Keratinocyte (primary cell): ENCODE measurements around the gene ATP5F1B.

Experiments
- EZH2 ChIP-seq: IDR thresholded peaks from one replicate; pipeline ENCODE4 v1.6.1; 2012; ENCODE audit warnings: inconsistent platforms, mild to moderate bottlenecking, low read length, moderate library complexity
- TF ChIP-seq, protein P1 (sequence below), 3 experiments: IDR thresholded peaks in 1 of 3; conservative IDR thresholded peaks in 1 of 3; optimal IDR thresholded peaks in 1 of 3; 2 replicates in 2 of 3; 3 replicates in 1 of 3; pipeline versions ENCODE3 to v1.5.1; 2011; ENCODE audit warnings: low read length in 3 of 3, mild to moderate bottlenecking in 3 of 3, moderate library complexity in 2 of 3, control low read depth in 1 of 3, inconsistent platforms in 1 of 3; ENCODE audit not compliant: insufficient read depth in 2 of 3; ENCODE audit errors: extremely low read depth in 1 of 3

DNA sequence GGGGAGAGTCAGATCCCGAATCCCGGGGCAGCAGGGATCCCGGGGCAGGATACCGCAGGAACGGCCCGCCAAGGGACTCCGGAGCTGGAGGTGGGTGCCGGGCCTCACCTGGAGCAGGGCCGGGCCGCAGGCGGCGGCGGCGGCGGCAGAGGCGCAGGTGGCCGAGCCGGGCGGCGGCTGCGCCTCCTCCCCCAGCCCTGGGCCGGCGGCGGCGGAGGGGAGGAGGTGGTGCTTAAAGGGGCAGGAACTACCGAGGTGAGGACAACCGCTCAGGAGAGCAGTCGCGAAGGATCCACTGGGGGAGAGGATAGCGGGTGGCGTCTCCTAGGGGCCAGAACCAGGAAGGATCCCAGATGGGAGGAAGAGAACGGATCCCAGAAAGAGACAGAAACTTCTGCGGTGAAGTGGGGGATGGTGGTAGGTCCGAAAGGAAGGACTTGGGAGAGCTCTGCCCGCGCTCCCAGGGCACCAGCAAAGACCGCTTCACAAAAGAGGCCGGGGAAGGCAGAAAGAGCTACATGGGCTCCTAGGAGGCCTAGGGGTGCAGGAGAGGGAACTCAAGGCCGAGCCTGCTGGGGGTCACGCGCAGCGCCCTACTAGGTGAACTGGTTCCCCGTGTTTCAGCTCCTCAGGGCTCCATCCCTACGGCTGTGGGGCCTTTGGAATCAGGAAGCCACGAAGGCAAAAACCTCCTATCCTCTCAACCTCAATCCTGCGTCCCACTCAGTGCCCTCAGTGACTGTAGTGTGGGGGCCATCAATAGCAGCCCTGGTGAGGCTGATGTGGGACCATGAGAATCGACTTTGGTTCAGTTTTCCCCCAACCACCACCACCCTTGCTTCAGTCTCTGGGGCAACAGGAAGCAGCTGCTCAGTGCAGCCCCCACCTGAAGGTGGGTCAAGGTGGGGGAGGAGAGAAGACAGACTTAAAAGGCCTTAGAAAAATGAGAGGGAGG lies 10.7 kb downstream of the ATP5F1B start:
- TF ChIP-seq EZH2, result no peak
- TF ChIP-seq, protein P1, sequence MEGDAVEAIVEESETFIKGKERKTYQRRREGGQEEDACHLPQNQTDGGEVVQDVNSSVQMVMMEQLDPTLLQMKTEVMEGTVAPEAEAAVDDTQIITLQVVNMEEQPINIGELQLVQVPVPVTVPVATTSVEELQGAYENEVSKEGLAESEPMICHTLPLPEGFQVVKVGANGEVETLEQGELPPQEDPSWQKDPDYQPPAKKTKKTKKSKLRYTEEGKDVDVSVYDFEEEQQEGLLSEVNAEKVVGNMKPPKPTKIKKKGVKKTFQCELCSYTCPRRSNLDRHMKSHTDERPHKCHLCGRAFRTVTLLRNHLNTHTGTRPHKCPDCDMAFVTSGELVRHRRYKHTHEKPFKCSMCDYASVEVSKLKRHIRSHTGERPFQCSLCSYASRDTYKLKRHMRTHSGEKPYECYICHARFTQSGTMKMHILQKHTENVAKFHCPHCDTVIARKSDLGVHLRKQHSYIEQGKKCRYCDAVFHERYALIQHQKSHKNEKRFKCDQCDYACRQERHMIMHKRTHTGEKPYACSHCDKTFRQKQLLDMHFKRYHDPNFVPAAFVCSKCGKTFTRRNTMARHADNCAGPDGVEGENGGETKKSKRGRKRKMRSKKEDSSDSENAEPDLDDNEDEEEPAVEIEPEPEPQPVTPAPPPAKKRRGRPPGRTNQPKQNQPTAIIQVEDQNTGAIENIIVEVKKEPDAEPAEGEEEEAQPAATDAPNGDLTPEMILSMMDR (optimal IDR thresholded peaks at IDR 0.05 in 1 of 3, IDR thresholded peaks at IDR 0.05 in 1 of 3, conservative IDR thresholded peaks at IDR 0.05 in 1 of 3; ENCODE audit: extremely low read depth in 1 of 3, insufficient read depth in 2 of 3, low read length in 3 of 3), result peak; percentile 60 to 77 (median 73)
